Endothelial cell of umbilical vein (primary cell): ENCODE results near the gene AKAP14. TPM values are rescaled to one million over a fixed set of nuclear protein-coding genes. Genes with fewer than 3 reads are reported as not detected.

Experiments used
- polyA plus RNA-seq, 4 experiments: library from polyadenylated mRNA; depleted of rRNA in 3 of 4; stranded (reverse) in 3 of 4; unstranded in 1 of 4; fragments of >200 nt; gene quantifications; 2 replicates each; pipeline versions ENCODE4 v1.2.1 to v1.2.3, GENCODE V29; 2011 to 2012; ENCODE audit warnings: missing spikeins in 1 of 4
- total RNA-seq: library from RNA; stranded (reverse); gene quantifications from 2 replicates; pipeline ENCODE4 v1.2.3, GENCODE V29; 2021

AKAP14 gene
- total and polyA plus RNA-seq, 2 donors (not counting 3 experiments of a cell fraction or from before 2014, with no cell fraction given) = not detected

Other genes with a start within 250 kb of the AKAP14 start
- gene SEPTIN6, start 202.7 kb upstream of the AKAP14 start, total RNA-seq = 22.2 and 31.8 TPM in 2 replicates
- 15.8 and 23.1 TPM in 2 replicates for gene SEPTIN6, start 202.7 kb upstream of the AKAP14 start, polyA plus RNA-seq
- not detected in 2 replicates for gene SOWAHD, start 137.3 kb upstream of the AKAP14 start, total RNA-seq
- not detected in 2 replicates for gene SOWAHD, start 137.3 kb upstream of the AKAP14 start, polyA plus RNA-seq
- 1,516 and 1,582 TPM in 2 replicates for gene RPL39, start 104.3 kb upstream of the AKAP14 start, total RNA-seq
- gene RPL39, start 104.3 kb upstream of the AKAP14 start, polyA plus RNA-seq = 1,285 and 1,305 TPM in 2 replicates
- 10.2 and 11.9 TPM in 2 replicates for gene UPF3B, start 42.9 kb upstream of the AKAP14 start, total RNA-seq
- gene UPF3B, start 42.9 kb upstream of the AKAP14 start, polyA plus RNA-seq = 2.2 and 3.7 TPM in 2 replicates
- 10.2 and 11.7 TPM in 2 replicates for gene RNF113A, start 24.2 kb upstream of the AKAP14 start, total RNA-seq
- gene RNF113A, start 24.2 kb upstream of the AKAP14 start, polyA plus RNA-seq = 8.7 and 9.4 TPM in 2 replicates
- gene NDUFA1, start 24.1 kb upstream of the AKAP14 start, total RNA-seq = 89.9 and 96.3 TPM in 2 replicates
- gene NDUFA1, start 24.1 kb upstream of the AKAP14 start, polyA plus RNA-seq = 61.2 and 93.4 TPM in 2 replicates
- 7.8 and 8.0 TPM in 2 replicates for gene NKAP, start 47.9 kb downstream of the AKAP14 start, total RNA-seq
- 2.2 and 2.5 TPM in 2 replicates for gene NKAP, start 47.9 kb downstream of the AKAP14 start, polyA plus RNA-seq
- not detected in 2 replicates for gene RHOXF2B, start 181.8 kb downstream of the AKAP14 start, total RNA-seq
- not detected in 2 replicates for gene RHOXF2B, start 181.8 kb downstream of the AKAP14 start, polyA plus RNA-seq
- not detected in 2 replicates for gene RHOXF1, start 220.0 kb downstream of the AKAP14 start, total RNA-seq
- gene RHOXF1, start 220.0 kb downstream of the AKAP14 start, polyA plus RNA-seq = not detected in 2 replicates